ENCODE measurements around the gene ZRANB3.
"Not testable (repeated sequence)": the region's sequence is repeated elsewhere in the genome, so short reads cannot be mapped to it uniquely, and the experiment has no call there.

ZRANB3 gene

DNA sequence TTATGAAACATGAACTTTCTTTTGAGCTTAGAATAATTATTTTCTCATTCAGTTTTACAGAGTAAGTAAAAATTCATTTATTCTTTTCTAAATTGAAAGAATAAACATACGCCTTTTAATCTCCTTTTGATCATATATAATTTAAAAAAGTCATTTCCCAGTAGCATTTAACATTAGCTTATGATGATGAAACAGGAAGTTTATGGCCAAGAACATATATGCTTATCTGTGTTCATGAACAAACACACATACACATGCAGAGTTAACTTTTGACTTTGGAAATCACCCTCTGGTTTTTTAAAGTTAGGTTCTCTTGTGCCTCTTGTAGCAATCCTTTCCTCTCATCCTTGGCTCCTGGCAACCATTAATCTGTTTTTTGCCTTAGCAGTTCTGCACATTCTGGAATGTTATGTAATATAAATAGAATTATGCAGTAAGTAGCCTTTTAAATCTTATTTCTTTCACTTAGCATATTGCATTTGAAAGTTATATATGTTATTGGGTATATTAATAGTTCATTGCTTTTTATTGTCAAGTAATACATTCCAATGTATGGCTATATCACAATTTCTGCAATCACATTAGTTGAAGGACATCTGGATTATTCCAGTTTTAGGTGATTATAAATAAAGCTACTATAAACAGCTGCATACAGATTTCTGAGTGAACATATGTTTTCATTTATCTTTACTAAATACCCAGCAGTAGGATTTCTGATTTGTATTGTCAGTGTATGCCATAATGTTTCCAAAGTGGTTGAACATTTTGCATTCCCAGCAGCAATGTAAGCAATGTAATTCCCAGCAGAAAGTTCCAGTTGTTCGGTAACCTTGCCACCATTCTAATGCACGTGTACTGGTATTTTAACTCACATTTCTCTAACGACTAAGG is 210.3 kb downstream of the ZRANB3 start:
- no peak for DNase-seq

DNA sequence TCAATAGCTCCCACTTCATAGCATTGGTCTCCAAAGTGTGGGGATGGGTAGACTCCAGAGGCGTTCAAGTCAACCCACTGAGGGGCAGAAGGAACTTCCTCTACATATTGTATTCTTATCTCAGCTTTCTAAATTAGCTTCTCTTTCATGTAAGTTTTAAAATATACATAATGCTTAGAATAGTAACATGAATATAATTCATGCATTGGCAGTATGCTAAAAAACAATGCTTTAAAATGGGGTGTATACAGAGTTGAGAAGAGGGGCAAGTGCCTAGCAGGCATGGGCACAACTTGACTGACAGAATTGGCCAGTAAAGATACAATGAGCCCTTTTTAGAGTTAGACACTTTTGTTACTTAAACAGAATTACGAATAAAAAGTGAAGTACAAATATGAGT is 212.2 kb downstream of the ZRANB3 start:
- no peak for DNase-seq

- no peak for DNase-seq
These were observed 213.6 kb downstream of the ZRANB3 start for GRCh38 chr2:135317375-135317774.

DNA sequence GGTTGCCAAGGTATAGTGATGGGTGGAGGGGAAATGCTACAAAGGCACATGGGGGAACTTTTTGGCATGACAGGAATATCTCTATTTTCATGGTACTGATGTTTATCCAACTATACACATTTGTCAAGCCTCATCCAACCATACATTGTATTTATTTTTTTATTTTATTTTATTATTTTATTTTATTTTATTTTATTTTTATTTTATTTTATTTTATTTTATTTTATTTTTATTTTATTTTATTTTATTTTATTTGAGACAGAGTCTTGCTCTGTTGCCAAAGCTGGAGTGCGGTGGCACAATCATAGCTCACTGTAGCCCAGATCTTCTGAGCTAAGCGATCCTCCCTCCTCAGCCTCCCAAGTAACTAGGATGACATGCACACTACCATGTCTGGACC is 219.1 kb downstream of the ZRANB3 start:
- DNase-seq = no peak

DNA sequence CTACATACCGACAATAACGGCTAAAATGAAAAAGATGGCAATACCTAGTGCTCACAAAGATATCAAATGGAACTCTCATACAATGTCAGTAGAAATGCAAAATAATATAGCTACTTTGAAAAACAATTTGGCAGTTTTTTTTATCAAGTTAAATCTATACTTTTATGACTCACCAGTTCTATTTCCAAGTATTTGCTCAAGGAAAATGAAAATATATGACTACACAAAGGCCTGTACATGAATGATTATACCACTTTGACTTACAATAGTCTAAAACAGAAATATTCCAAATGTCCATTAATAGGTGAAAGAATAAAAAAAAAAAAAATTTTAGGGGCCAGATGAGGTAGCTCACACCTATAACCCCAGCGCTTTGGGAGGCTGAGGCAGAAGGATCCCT is 219.8 kb downstream of the ZRANB3 start:
- no peak for DNase-seq

- DNase-seq = no peak
These were observed 226.3 kb downstream of the ZRANB3 start for GRCh38 chr2:135304694-135305093.

GRCh38 chr2:135299658-135300244 is 231.3 kb downstream of the ZRANB3 start:
- no peak for DNase-seq

GRCh38 chr2:135299165-135299564 is 231.9 kb downstream of the ZRANB3 start:
- DNase-seq = no peak

- not testable (repeated sequence) for DNase-seq
These were observed 243.9 kb downstream of the ZRANB3 start for GRCh38 chr2:135287121-135287520.

DNA sequence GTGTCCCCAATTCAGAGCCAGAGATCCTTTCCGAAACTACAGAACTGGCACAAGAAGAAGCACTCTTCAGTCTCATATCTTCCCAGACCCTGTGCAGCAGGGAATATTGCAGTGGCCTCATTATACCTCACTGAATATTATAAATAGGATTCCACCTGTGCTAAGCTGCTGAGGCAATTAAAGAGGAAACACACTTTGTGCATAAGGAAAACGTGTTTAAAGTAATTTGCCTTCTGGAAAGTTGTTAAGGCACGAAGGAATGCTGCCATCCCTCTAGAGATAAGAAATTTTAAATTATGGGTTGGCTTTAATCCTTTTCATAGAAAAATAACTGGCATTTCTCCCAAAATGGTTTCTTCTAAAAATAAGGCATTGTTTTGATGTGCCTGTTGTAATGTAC is 245.6 kb downstream of the ZRANB3 start:
- DNase-seq = no peak

GRCh38 chr2:135281379-135281778 is 249.6 kb downstream of the ZRANB3 start:
- DNase-seq = no peak

DNA sequence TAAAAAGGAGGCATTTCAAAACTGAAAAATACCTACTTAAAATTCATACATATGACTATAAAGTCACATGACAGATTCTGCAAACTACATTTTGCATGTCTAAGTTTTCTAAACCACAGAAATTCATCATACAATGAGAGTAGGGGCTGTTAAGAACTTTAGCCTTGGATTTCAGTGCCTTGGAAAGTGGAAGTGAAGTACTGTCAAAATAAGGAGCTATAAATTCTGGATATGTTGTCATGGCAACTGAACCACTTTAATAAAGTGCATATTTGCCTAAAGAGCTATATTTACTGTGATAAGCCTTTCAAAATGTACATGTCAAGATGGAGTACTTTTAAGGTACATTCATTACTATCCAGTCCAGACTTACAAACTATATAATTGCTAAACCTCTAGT is 251.8 kb downstream of the ZRANB3 start:
- DNase-seq = no peak

- no peak for DNase-seq
These were observed 254.5 kb downstream of the ZRANB3 start for GRCh38 chr2:135276525-135276924.

- DNase-seq = no peak
These were observed 260.0 kb downstream of the ZRANB3 start for GRCh38 chr2:135271006-135271405.

GRCh38 chr2:135265960-135266490 is 265.0 kb downstream of the ZRANB3 start:
- DNase-seq = no peak

GRCh38 chr2:135259123-135259522 is 271.9 kb downstream of the ZRANB3 start:
- no peak for DNase-seq

GRCh38 chr2:135258193-135258592 is 272.8 kb downstream of the ZRANB3 start:
- no peak for DNase-seq

DNA sequence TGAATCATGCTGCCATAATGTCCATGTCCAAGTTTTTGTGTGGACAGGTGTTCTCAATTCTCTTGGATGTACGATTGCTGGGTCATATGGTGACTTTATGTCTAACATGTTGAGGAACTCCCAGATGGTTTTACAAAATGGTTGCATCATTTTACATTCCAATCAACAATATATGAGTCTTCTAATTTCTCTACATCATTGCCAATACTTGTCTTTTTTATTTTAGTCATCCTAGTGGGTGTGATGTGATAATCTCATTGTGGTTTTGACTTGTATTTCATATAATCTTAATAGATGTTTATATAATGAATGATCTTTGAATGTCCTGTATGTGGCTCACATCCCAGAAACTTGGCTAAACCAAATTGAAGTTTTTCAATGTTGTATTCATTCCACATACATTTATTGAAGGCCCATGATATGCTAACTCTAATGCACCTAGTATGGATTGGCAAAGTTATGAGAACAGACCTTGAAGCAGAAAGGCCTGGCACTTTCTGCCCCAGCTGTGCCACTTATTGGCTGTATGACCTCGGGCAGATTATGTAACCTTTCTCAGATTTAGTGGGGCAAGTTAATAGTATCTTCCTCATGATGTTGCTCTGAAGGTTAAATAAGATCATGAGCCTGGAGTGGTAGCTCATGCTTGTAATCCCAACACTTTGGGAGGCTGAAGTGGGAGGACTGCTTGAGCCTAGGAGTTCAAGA is 273.5 kb downstream of the ZRANB3 start:
- DNase-seq = no peak

GRCh38 chr2:135256531-135257260 is 274.3 kb downstream of the ZRANB3 start:
- no peak for DNase-seq

- DNase-seq = no peak
These were observed 275.8 kb downstream of the ZRANB3 start for GRCh38 chr2:135255208-135255607.

- no peak for DNase-seq
These were observed 278.1 kb downstream of the ZRANB3 start for GRCh38 chr2:135252805-135253458.

GRCh38 chr2:135248611-135249010 is 282.4 kb downstream of the ZRANB3 start:
- DNase-seq = no peak
